NT2/D1 (cell line): ENCODE data around the gene NTN4.
"Not testable (repeated sequence)": the region's sequence is repeated elsewhere in the genome, so short reads cannot be mapped to it uniquely, and the experiment has no call there.

Experiments used
- DNase-seq: peaks from one replicate; pipeline ENCODE4 v3.0.0-alpha.2; 2011; ENCODE audit warnings: low read depth, low spot score
- H3K27me3 ChIP-seq: 2 replicates; pipeline ENCODE4 v1.6.0; 2011; ENCODE audit warnings: mild to moderate bottlenecking; ENCODE audit not compliant: insufficient read length, insufficient read depth
- H3K36me3 ChIP-seq: 2 replicates; pipeline ENCODE4 v1.6.1; 2011; ENCODE audit warnings: mild to moderate bottlenecking, low read length, mixed read lengths; ENCODE audit not compliant: insufficient read depth, insufficient read length
- H3K4me1 ChIP-seq: 2 replicates; pipeline ENCODE4 v1.5.1; 2011; ENCODE audit not compliant: insufficient read depth, insufficient read length
- H3K4me3 ChIP-seq: 2 replicates; pipeline ENCODE4 v1.5.1; 2011; ENCODE audit warnings: low read depth; ENCODE audit not compliant: insufficient read length
- H3K9ac ChIP-seq: 2 replicates; pipeline ENCODE4 v1.6.0; 2011; ENCODE audit warnings: low read depth; ENCODE audit not compliant: insufficient read length
- H3K9me3 ChIP-seq: 2 replicates; pipeline ENCODE4 v1.5.1; 2011; ENCODE audit warnings: mild to moderate bottlenecking, low read length; ENCODE audit not compliant: insufficient read depth
- SUZ12 ChIP-seq: IDR thresholded peaks from 2 replicates; pipeline ENCODE4 v1.6.1; 2011; ENCODE audit not compliant: insufficient read length, insufficient read depth; ENCODE audit errors: extremely low read depth
- YY1 ChIP-seq: IDR thresholded peaks from 2 replicates; pipeline ENCODE4 v1.6.1; 2011; ENCODE audit not compliant: insufficient read length, insufficient read depth
- ZNF274 ChIP-seq: IDR thresholded peaks from 2 replicates; pipeline ENCODE4 v1.6.1; 2011; ENCODE audit warnings: mild to moderate bottlenecking, low read depth, low read length

Gene NTN4

GRCh38 chr12:95687937-95688336, 102.6 kb downstream of the NTN4 start:
- DNase-seq = no peak
- Histone ChIP-seq H3K27me3 (no peaks in the 10 kb centered on the region), H3K9me3 (peaks cover 12% of the 10 kb centered on the region), H3K4me1 (no peaks in the 10 kb centered on the region), H3K4me3 (no peak overlapping the region), H3K9ac (no peak overlapping the region), H3K36me3 (no peaks in the 10 kb centered on the region)
- no peak for TF ChIP-seq ZNF274
- no peak for TF ChIP-seq SUZ12
- TF ChIP-seq YY1 = no peak

GRCh38 chr12:95683418-95683817, 107.1 kb downstream of the NTN4 start:
- no peaks in the 10 kb centered on the region for H3K4me1 ChIP-seq
- no peaks in the 10 kb centered on the region for H3K9me3 ChIP-seq
- no peaks in the 10 kb centered on the region for H3K36me3 ChIP-seq
- no peak for DNase-seq
- no peak for TF ChIP-seq YY1
- no peak for TF ChIP-seq ZNF274
- no peak for TF ChIP-seq SUZ12
- no peaks in the 10 kb centered on the region for H3K27me3 ChIP-seq
- H3K4me3 ChIP-seq = no peak overlapping the region
- no peak overlapping the region for H3K9ac ChIP-seq

- DNase-seq = no peak
- TF ChIP-seq ZNF274 (no peak), SUZ12 (no peak), YY1 (no peak)
- no peak overlapping the region for H3K4me3 ChIP-seq
- H3K9ac ChIP-seq = no peak overlapping the region
- H3K27me3 ChIP-seq = no peaks in the 10 kb centered on the region
- no peaks in the 10 kb centered on the region for H3K9me3 ChIP-seq
- H3K36me3 ChIP-seq = no peaks in the 10 kb centered on the region
- no peaks in the 10 kb centered on the region for H3K4me1 ChIP-seq
These were observed 109.3 kb downstream of the NTN4 start for GRCh38 chr12:95681210-95681765.

GRCh38 chr12:95678684-95679083, 111.9 kb downstream of the NTN4 start:
- DNase-seq = no peak
- H3K9me3 ChIP-seq = no peaks in the 10 kb centered on the region
- H3K9ac ChIP-seq = no peak overlapping the region
- no peaks in the 10 kb centered on the region for H3K27me3 ChIP-seq
- H3K4me3 ChIP-seq = no peak overlapping the region
- TF ChIP-seq SUZ12 (no peak), ZNF274 (no peak), YY1 (no peak)
- no peaks in the 10 kb centered on the region for H3K36me3 ChIP-seq
- no peaks in the 10 kb centered on the region for H3K4me1 ChIP-seq

GRCh38 chr12:95677782-95678181, 112.8 kb downstream of the NTN4 start:
- not testable (repeated sequence) for H3K27me3 ChIP-seq, DNase-seq, H3K4me3 ChIP-seq, H3K9me3 ChIP-seq, H3K4me1 ChIP-seq, H3K9ac ChIP-seq, H3K36me3 ChIP-seq

- Histone ChIP-seq H3K36me3 (no peaks in the 10 kb centered on the region), H3K9me3 (no peaks in the 10 kb centered on the region), H3K4me1 (no peaks in the 10 kb centered on the region), H3K4me3 (no peak overlapping the region), H3K9ac (no peak overlapping the region), H3K27me3 (no peaks in the 10 kb centered on the region)
- TF ChIP-seq YY1 (no peak), ZNF274 (no peak), SUZ12 (no peak)
- no peak for DNase-seq
These were observed 115.9 kb downstream of the NTN4 start for GRCh38 chr12:95674631-95675030.

GRCh38 chr12:95674163-95674562, 116.4 kb downstream of the NTN4 start:
- Histone ChIP-seq H3K36me3 (no peaks in the 10 kb centered on the region), H3K9me3 (no peaks in the 10 kb centered on the region), H3K4me1 (no peaks in the 10 kb centered on the region), H3K27me3 (no peaks in the 10 kb centered on the region), H3K9ac (no peak overlapping the region), H3K4me3 (no peak overlapping the region)
- no peak for TF ChIP-seq SUZ12
- no peak for TF ChIP-seq YY1
- no peak for TF ChIP-seq ZNF274
- no peak for DNase-seq

- H3K9me3 ChIP-seq = no peaks in the 10 kb centered on the region
- H3K4me3 ChIP-seq = no peak overlapping the region
- no peak overlapping the region for H3K9ac ChIP-seq
- TF ChIP-seq YY1 (no peak), SUZ12 (no peak), ZNF274 (no peak)
- DNase-seq = no peak
- no peaks in the 10 kb centered on the region for H3K4me1 ChIP-seq
- no peaks in the 10 kb centered on the region for H3K27me3 ChIP-seq
- H3K36me3 ChIP-seq = no peaks in the 10 kb centered on the region
These were observed 117.0 kb downstream of the NTN4 start for GRCh38 chr12:95673576-95673975.
